Loucy (cell line): ENCODE results near the gene UVRAG.

ENCODE experiments used
- H2AFZ ChIP-seq: fragments of 200-600 bp; sonication (generic); 2 replicates; pipeline ENCODE4 v1.6.0; 2016; ENCODE audit warnings: antibody characterized with exemption, mild to moderate bottlenecking, low read length, moderate library complexity
- H3F3A ChIP-seq: fragments of 200-600 bp; 2 replicates; pipeline ENCODE4 v1.6.0; 2016; ENCODE audit warnings: antibody characterized with exemption, low read depth, mild to moderate bottlenecking
- H3K27me3 ChIP-seq: fragments of 200-600 bp; sonication (generic); 2 replicates; pipeline ENCODE4 v1.6.1; 2014; ENCODE audit warnings: low read length, mild to moderate bottlenecking; ENCODE audit not compliant: insufficient read depth, poor library complexity, severe bottlenecking
- H3K36me3 ChIP-seq: fragments of 200-600 bp; sonication (generic); 2 replicates; pipeline ENCODE4 v1.6.1; 2016; ENCODE audit warnings: low read length; ENCODE audit not compliant: insufficient read depth
- H3K4me1 ChIP-seq: fragments of 200-600 bp; sonication (generic); 2 replicates; pipeline ENCODE4 v1.5.1; 2014; ENCODE audit warnings: low read length, mild to moderate bottlenecking; ENCODE audit not compliant: insufficient read depth, poor library complexity, severe bottlenecking
- H3K4me2 ChIP-seq: fragments of 200-600 bp; sonication (generic); 2 replicates; pipeline ENCODE4 v1.6.0; 2014; ENCODE audit warnings: antibody characterized with exemption, low read length, low read depth, mild to moderate bottlenecking; ENCODE audit not compliant: poor library complexity, severe bottlenecking
- H3K4me3 ChIP-seq: fragments of 200-600 bp; sonication (generic); 2 replicates; pipeline ENCODE4 v1.5.1; 2014; ENCODE audit warnings: low read length, mild to moderate bottlenecking, mixed read lengths; ENCODE audit not compliant: poor library complexity, severe bottlenecking
- H3K79me2 ChIP-seq: fragments of 200-600 bp; sonication (generic); 2 replicates; pipeline ENCODE4 v1.6.1; 2014; ENCODE audit warnings: low read length; ENCODE audit not compliant: insufficient read depth
- H3K9ac ChIP-seq: fragments of 200-600 bp; sonication (generic); 2 replicates; pipeline ENCODE4 v1.6.0; 2014; ENCODE audit warnings: mild to moderate bottlenecking, low read depth, low read length, moderate library complexity; ENCODE audit not compliant: poor library complexity, severe bottlenecking
- H3K9me2 ChIP-seq: fragments of 200-600 bp; sonication (generic); replicated peaks from 2 replicates; pipeline ENCODE4 v1.6.1; 2016; ENCODE audit warnings: low read depth, low read length, mixed read lengths
- H3K9me3 ChIP-seq: fragments of 200-600 bp; sonication (generic); 2 replicates; pipeline ENCODE4 v1.6.1; 2014; ENCODE audit warnings: mild to moderate bottlenecking, antibody characterized with exemption, low read length, low read depth; ENCODE audit not compliant: insufficient read depth
- H4K20me1 ChIP-seq: fragments of 200-600 bp; sonication (generic); 2 replicates; pipeline ENCODE4 v1.6.0; 2014; ENCODE audit warnings: antibody characterized with exemption, low read length, mild to moderate bottlenecking; ENCODE audit not compliant: insufficient read depth, poor library complexity, severe bottlenecking
- EZH2phosphoT487 ChIP-seq: fragments of 200-600 bp; IDR thresholded peaks from 2 replicates; pipeline ENCODE4 v1.6.1; 2018; ENCODE audit warnings: antibody characterized with exemption, mild to moderate bottlenecking, moderate library complexity, borderline replicate concordance
- TF ChIP-seq, protein P1 (sequence below): fragments of 200-600 bp; sonication (generic); conservative IDR thresholded peaks from 2 replicates; pipeline ENCODE4 v1.5.1; 2014; ENCODE audit warnings: mild to moderate bottlenecking, antibody characterized with exemption, low read length

UVRAG gene

DNA sequence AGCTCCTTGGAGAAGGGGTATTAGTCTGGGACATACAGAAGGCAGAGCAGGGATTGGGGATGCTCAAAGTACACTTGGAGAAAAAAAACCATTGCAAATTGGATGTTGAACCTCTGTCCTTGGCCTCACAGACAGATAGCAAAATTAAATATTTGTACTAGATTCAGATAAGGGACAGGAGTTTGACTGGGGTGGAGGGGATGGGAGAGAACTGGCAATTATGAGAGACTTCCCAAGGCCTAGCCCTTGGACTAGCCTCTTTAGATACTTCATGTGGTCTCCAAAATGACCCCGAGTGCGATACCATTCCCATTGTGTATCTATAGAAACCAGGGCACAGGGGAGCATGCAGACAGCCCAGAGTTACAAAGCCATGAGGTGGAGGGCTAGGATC, 30.9 kb upstream of the UVRAG start:
- H3F3A ChIP-seq, result no peaks in the 10 kb centered on the region
- no peaks in the 10 kb centered on the region for H3K9me3 ChIP-seq
- no peaks in the 10 kb centered on the region for H3K36me3 ChIP-seq
- peaks cover 11% of the 10 kb centered on the region for H3K4me1 ChIP-seq
- TF ChIP-seq, protein P1, sequence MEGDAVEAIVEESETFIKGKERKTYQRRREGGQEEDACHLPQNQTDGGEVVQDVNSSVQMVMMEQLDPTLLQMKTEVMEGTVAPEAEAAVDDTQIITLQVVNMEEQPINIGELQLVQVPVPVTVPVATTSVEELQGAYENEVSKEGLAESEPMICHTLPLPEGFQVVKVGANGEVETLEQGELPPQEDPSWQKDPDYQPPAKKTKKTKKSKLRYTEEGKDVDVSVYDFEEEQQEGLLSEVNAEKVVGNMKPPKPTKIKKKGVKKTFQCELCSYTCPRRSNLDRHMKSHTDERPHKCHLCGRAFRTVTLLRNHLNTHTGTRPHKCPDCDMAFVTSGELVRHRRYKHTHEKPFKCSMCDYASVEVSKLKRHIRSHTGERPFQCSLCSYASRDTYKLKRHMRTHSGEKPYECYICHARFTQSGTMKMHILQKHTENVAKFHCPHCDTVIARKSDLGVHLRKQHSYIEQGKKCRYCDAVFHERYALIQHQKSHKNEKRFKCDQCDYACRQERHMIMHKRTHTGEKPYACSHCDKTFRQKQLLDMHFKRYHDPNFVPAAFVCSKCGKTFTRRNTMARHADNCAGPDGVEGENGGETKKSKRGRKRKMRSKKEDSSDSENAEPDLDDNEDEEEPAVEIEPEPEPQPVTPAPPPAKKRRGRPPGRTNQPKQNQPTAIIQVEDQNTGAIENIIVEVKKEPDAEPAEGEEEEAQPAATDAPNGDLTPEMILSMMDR, result no peak
- no peak for TF ChIP-seq EZH2phosphoT487
- no peaks in the 10 kb centered on the region for H3K79me2 ChIP-seq
- H3K4me3 ChIP-seq, result no peak overlapping the region
- no peak overlapping the region for H3K4me2 ChIP-seq
- H3K9ac ChIP-seq, result no peak overlapping the region
- no peaks in the 10 kb centered on the region for H3K9me2 ChIP-seq
- H2AFZ ChIP-seq, result no peak overlapping the region
- no peaks in the 10 kb centered on the region for H3K27me3 ChIP-seq
- H4K20me1 ChIP-seq, result no peaks in the 10 kb centered on the region

DNA sequence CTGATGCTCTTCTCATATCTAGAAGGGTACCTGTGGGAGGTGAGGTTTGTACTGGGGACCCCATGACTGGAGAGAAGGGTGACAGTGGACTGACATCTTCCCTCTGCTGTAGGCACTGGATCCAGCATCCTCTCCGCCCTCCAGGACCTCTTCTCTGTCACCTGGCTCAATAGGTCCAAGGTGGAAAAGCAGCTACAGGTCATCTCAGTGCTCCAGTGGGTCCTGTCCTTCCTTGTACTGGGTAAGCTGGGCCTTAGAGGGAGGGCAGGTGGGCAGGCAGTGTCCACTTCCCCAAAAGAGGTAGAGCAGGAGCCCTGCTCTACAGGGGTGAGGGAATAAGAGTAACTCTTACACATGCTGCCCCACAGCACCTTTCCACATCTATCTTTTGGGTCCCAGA, 30.5 kb upstream of the UVRAG start:
- no peak overlapping the region for H3K9ac ChIP-seq

DNA sequence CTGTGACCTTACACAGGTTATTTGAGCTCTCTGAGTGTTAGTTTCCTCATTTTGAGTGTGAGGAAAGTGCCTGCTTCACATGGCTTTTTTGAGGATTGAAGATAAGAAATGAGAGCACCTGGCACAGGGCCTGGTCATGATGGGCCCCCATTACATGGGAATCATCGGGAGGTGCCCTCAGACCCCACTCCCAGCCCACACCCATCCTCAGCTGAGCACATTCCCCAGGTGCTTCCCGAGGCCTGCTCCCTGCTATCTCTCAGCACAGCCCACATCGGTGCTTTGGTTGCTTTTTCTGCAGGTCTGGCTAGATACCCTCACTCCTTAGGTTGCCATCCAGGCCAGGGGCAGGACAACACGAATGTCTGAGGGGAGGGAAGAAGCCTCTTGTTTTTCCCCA, 29.8 kb upstream of the UVRAG start:
- H3K4me3 ChIP-seq, result no peak overlapping the region
- no peaks in the 10 kb centered on the region for H3K9me2 ChIP-seq
- no peaks in the 10 kb centered on the region for H3K27me3 ChIP-seq
- H3K79me2 ChIP-seq, result no peaks in the 10 kb centered on the region
- H2AFZ ChIP-seq, result no peak overlapping the region
- no peaks in the 10 kb centered on the region for H4K20me1 ChIP-seq
- no peaks in the 10 kb centered on the region for H3F3A ChIP-seq
- H3K4me2 ChIP-seq, result no peak overlapping the region
- H3K9ac ChIP-seq, result no peak overlapping the region
- H3K4me1 ChIP-seq, result peaks cover 11% of the 10 kb centered on the region
- H3K36me3 ChIP-seq, result no peaks in the 10 kb centered on the region
- no peaks in the 10 kb centered on the region for H3K9me3 ChIP-seq
- no peak for TF ChIP-seq EZH2phosphoT487
- TF ChIP-seq, protein P1, result no peak

More for the DNA sequence above, 30.5 kb upstream of the UVRAG start:
- H3K79me2 ChIP-seq, result no peaks in the 10 kb centered on the region
- TF ChIP-seq, protein P1, result no peak
- TF ChIP-seq EZH2phosphoT487, result no peak
- no peak overlapping the region for H3K4me3 ChIP-seq
- H3K9me3 ChIP-seq, result no peaks in the 10 kb centered on the region
- H3K9me2 ChIP-seq, result no peaks in the 10 kb centered on the region
- no peak overlapping the region for H2AFZ ChIP-seq
- H3K4me2 ChIP-seq, result no peak overlapping the region
- H4K20me1 ChIP-seq, result no peaks in the 10 kb centered on the region
- no peaks in the 10 kb centered on the region for H3K27me3 ChIP-seq
- no peaks in the 10 kb centered on the region for H3F3A ChIP-seq
- H3K36me3 ChIP-seq, result no peaks in the 10 kb centered on the region
- H3K4me1 ChIP-seq, result peaks cover 11% of the 10 kb centered on the region
